Fibroblast of pulmonary artery (primary cell): Measurements from ENCODE around the gene NBEAL2.

ENCODE experiments used
- DNase-seq: peaks from one replicate; pipeline ENCODE4 v3.0.0-alpha.2; 2010; ENCODE audit warnings: low read depth
- H3K4me3 ChIP-seq: replicated peaks from 2 replicates; pipeline ENCODE4 v1.5.1; 2011; ENCODE audit warnings: low read depth, mild to moderate bottlenecking, control low read depth, low read length, moderate library complexity
- CTCF ChIP-seq: IDR thresholded peaks from 2 replicates; pipeline ENCODE4 v1.5.1; 2011; ENCODE audit warnings: mild to moderate bottlenecking, control low read depth, low read length, inconsistent platforms; ENCODE audit errors: missing control alignments

The NBEAL2 gene

GRCh38 chr3:46978985-46979944 lies at the start of gene NBEAL2:
Gene NBEAL2, plus strand, starts transcription at chr3:46979666. Its CDS starts 196 bp downstream, at chr3:46979862.
- peak; percentile 92 for DNase-seq
- no peak for TF ChIP-seq CTCF
- peak within 1 kb of the TSS; percentile 67 for H3K4me3 ChIP-seq

GRCh38 chr3:46930166-46930944 lies 49.1 kb upstream of the NBEAL2 start:
- no peak for DNase-seq
- TF ChIP-seq CTCF, result no peak
- no peak overlapping the region for H3K4me3 ChIP-seq

- H3K4me3 ChIP-seq, result no peak overlapping the region
These were observed 48.5 kb upstream of the NBEAL2 start for GRCh38 chr3:46930945-46931403.

GRCh38 chr3:46931631-46932331 lies 47.7 kb upstream of the NBEAL2 start:
- H3K4me3 ChIP-seq, result no peak overlapping the region
- TF ChIP-seq CTCF, result no peak
- peak; percentile 38 for DNase-seq

More at GRCh38 chr3:46930945-46931403, 48.5 kb upstream of the NBEAL2 start:
- no peak for DNase-seq
- no peak for TF ChIP-seq CTCF

- no peak for TF ChIP-seq CTCF
- H3K4me3 ChIP-seq, result no peak overlapping the region
- DNase-seq, result no peak
These were observed 46.8 kb upstream of the NBEAL2 start for GRCh38 chr3:46932455-46933225.

GRCh38 chr3:46933261-46933660 lies 46.2 kb upstream of the NBEAL2 start:
- no peak overlapping the region for H3K4me3 ChIP-seq
- no peak for DNase-seq
- TF ChIP-seq CTCF, result no peak
